ENCODE measurements around the gene MSI2. TPM values are rescaled to one million over a fixed set of nuclear protein-coding genes. Genes with fewer than 3 reads are reported as not detected.
A peak's percentile ranks its signal among the peaks of the same experiment; 100 is the strongest.

The MSI2 gene
- total and polyA plus RNA-seq, 12 donors = 32.6 to 411 (median 148) TPM

GRCh38 chr17:57550016-57550415 lies 293.7 kb downstream of the MSI2 start:
- intact Hi-C loops (cut with DNase I) = no loop called here
- WGBS, 4 donors = 44 to 57% (median 51%) methylated on average over 5 to 10 of the region's 10 CpGs
- no peaks in the 10 kb centered on the region for H3K27me3 ChIP-seq

GRCh38 chr17:57550668-57551315 lies 294.5 kb downstream of the MSI2 start:
- peaks cover 27 to 51% of the 10 kb centered on the region in 2 donors for H3K4me1 ChIP-seq (replicated peaks in 1 of 2)
- intact Hi-C loops (cut with DNase I) = no loop called here

More at GRCh38 chr17:57550016-57550415, 293.7 kb downstream of the MSI2 start:
- no peaks in the 10 kb centered on the region for H3K36me3 ChIP-seq (replicated peaks in 1 of 2)
- peaks cover 27 to 51% of the 10 kb centered on the region in 2 donors for H3K4me1 ChIP-seq (replicated peaks in 1 of 2)
- no peak for TF ChIP-seq POLR2A (IDR thresholded peaks at IDR 0.05)
- DNase-seq = peak in 2 of 7 donors; percentile 46 to 49
- H3K4me3 ChIP-seq = no peak overlapping the region
- peak overlapping the region in 2 of 5 donors; percentile 13 for H3K27ac ChIP-seq
- no peaks in the 10 kb centered on the region for H3K9me3 ChIP-seq (replicated peaks in 1 of 3)

DNA sequence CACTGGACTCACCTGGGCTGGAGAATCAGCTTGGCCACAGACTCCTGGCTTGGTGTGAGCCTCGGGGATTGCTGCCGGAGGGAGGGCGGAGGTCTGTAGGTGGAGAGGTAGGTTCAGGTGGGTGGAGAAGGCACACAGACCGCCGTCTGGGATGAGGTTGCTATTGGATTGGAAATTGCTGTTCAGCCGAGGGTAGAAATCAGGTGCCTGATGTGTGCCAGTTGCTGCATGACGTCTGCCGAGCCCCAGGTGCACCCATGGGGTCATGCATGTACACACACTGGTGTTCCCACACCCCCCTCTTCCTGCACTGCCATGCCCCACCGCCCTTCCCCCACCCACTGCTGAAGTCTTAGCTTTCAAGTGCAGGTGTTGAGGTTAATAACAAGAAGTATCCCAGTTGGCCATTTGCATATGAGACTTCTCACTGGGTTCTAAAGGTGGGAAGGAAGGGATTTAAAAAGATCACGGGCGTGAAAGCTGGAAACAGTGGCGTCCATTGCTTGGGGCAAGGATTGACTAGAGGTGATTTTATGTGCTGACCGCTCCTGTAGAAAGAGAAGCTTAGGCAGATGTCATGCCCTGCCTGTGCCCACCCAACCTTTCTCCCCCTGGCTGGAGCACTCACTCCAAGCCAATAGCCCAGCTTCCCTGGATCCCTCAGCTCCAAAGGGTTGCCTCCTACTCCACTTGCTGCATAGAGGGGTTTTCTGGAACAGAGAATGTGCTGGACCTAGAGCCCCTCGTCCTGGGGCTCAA lies 295.2 kb downstream of the MSI2 start:
- Histone ChIP-seq H3K4me1 (replicated peaks in 1 of 2) (peaks cover 27 to 48% of the 10 kb centered on the region in 2 donors), H3K9me3 (replicated peaks in 1 of 3) (no peaks in the 10 kb centered on the region), H3K27me3 (no peaks in the 10 kb centered on the region), H3K4me3 (no peak overlapping the region), H3K27ac (peak overlapping the region in 1 of 5 donors; percentile 10), H3K36me3 (replicated peaks in 1 of 2) (no peaks in the 10 kb centered on the region)
- intact Hi-C loops (cut with DNase I) = no loop called here
- TF ChIP-seq CTCF (IDR thresholded peaks at IDR 0.05) (no peak), POLR2A (IDR thresholded peaks at IDR 0.05) (no peak)
- no peak for DNase-seq
- 88 to 92% (median 88%) methylated on average over 14 of the region's 14 CpGs for WGBS, 4 donors

More at GRCh38 chr17:57550668-57551315, 294.5 kb downstream of the MSI2 start:
- WGBS, 4 donors = 85 to 88% (median 87%) methylated on average over 11 of the region's 11 CpGs
- TF ChIP-seq CTCF (IDR thresholded peaks at IDR 0.05) = no peak
- TF ChIP-seq POLR2A (IDR thresholded peaks at IDR 0.05) = no peak
- no peak for DNase-seq
- no peaks in the 10 kb centered on the region for H3K27me3 ChIP-seq
- no peaks in the 10 kb centered on the region for H3K9me3 ChIP-seq (replicated peaks in 1 of 3)
- H3K27ac ChIP-seq = no peak overlapping the region
- no peaks in the 10 kb centered on the region for H3K36me3 ChIP-seq (replicated peaks in 1 of 2)
- no peak overlapping the region for H3K4me3 ChIP-seq

DNA sequence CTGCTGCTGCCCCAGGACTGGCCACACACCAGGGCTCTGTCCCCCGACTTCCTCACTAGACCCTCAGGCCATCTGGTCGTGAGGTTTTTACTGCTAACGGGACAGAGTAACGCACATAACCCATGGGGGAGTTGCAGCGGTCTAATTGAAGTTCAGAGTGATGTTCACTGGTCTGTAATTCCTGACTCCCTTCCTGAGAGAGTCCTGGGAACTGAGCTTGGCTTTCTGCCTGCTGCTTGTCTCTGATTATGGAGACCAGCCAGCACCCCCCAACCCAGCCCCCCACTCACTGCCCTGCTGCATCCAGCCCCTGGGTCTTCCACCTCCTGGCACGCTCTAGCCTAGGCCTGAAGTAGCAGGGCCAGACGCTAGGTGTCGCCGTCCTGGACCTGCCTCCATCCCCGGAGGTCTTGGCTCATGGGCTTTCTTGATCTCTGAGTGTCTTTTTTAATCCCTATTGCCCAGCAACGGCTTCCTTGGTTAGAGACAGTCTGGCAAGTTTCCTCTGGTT lies 295.8 kb downstream of the MSI2 start:
- intact Hi-C loops (cut with DNase I) = no loop called here
- DNase-seq = no peak
- 56 to 72% (median 63%) methylated on average over 11 of the region's 11 CpGs for WGBS, 4 donors
- H3K4me3 ChIP-seq = no peak overlapping the region
- peak overlapping the region in 2 of 5 donors; percentile 55 to 74 for H3K27ac ChIP-seq
- TF ChIP-seq POLR2A (IDR thresholded peaks at IDR 0.05) = no peak
- peak in 4 of 6 experiments; percentile 14 to 31 (median 22) for TF ChIP-seq CTCF (IDR thresholded peaks at IDR 0.05)
- H3K27me3 ChIP-seq = no peaks in the 10 kb centered on the region
- no peaks in the 10 kb centered on the region for H3K9me3 ChIP-seq (replicated peaks in 1 of 3)
- H3K36me3 ChIP-seq (replicated peaks in 1 of 2) = no peaks in the 10 kb centered on the region
- peaks cover 27 to 47% of the 10 kb centered on the region in 2 donors for H3K4me1 ChIP-seq (replicated peaks in 1 of 2)

Measured in adrenal gland (tissue), 12 donors.